Upper lobe of left lung (tissue), 6 donors: ENCODE results near the gene DEFB126. TPM values are rescaled to one million over a fixed set of nuclear protein-coding genes. Genes with fewer than 3 reads are reported as not detected.

ENCODE experiments used
- ATAC-seq, 2 donors: fragments of 200-7000 bp; cut with Tn5 transposase; one replicate each; pipeline ENCODE4 v1.9.1; 2022; ENCODE audit warnings: mild to moderate bottlenecking in 2 of 2, moderate library complexity in 2 of 2; ENCODE audit not compliant: low FRiP score in 2 of 2
- DNase-seq, 2 donors: peaks; one replicate each; pipeline ENCODE4 v3.0.0-alpha.2; 2019 to 2020
- H3K27ac ChIP-seq, 4 donors: fragments of 200-600 bp; sonication (generic); one replicate each; pipeline ENCODE4 v1.5.1; 2016 to 2019
- H3K27me3 ChIP-seq, 4 donors: fragments of 200-600 bp; sonication (generic); one replicate each; pipeline ENCODE4 v1.5.1; 2017 to 2019
- H3K36me3 ChIP-seq, 4 donors: fragments of 200-600 bp; sonication (generic); one replicate each; pipeline ENCODE4 v1.5.1; 2016 to 2019
- H3K4me1 ChIP-seq, 4 donors: fragments of 200-600 bp; sonication (generic); one replicate each; pipeline ENCODE4 v1.5.1; 2018 to 2019
- H3K4me3 ChIP-seq, 4 donors: fragments of 200-600 bp; sonication (generic); one replicate each; pipeline ENCODE4 v1.5.1; 2017 to 2019; ENCODE audit warnings: mild to moderate bottlenecking in 2 of 4, moderate library complexity in 1 of 4
- H3K9me3 ChIP-seq, 4 donors: fragments of 200-600 bp; sonication (generic); one replicate each; pipeline ENCODE4 v1.5.1; 2018 to 2019
- CTCF ChIP-seq, 6 experiments: fragments of 450-650 bp in 4 of 6; fragments of 200-600 bp in 2 of 6; sonication (generic) in 2 of 6; IDR thresholded peaks; one replicate each; pipeline ENCODE4 v1.5.1; 2016 to 2019; ENCODE audit warnings: antibody characterized with exemption in 6 of 6
- EP300 ChIP-seq, 4 donors: sonication (generic); formaldehyde crosslinking; IDR thresholded peaks; one replicate each; pipeline ENCODE4 v1.5.1; 2017; ENCODE audit warnings: antibody characterized with exemption in 4 of 4, control low read depth in 2 of 4
- POLR2A ChIP-seq, 4 donors: fragments of 450-650 bp; IDR thresholded peaks; one replicate each; pipeline ENCODE4 v1.5.1; 2016 to 2017; ENCODE audit warnings: antibody characterized with exemption in 4 of 4, mild to moderate bottlenecking in 2 of 4
- POLR2AphosphoS5 ChIP-seq, 2 donors: sonication (generic); formaldehyde crosslinking; IDR thresholded peaks; one replicate each; pipeline ENCODE4 v1.5.1; 2017; ENCODE audit warnings: antibody characterized with exemption in 2 of 2
- WGBS, 2 donors: methylation state at CpG; one replicate each; pipeline ENCODE4 v1.1.5; 2017 to 2018; 5-methylcytosine and 5-hydroxymethylcytosine counted together
- total RNA-seq, 6 donors: library from RNA; depleted of rRNA in 4 of 6; stranded (reverse); fragments of >200 nt in 4 of 6; gene quantifications; one replicate each; pipeline versions ENCODE4 v1.1.0 to v1.2.1, GENCODE V29; 2016 to 2021
- donor health status: DM: no; HTN: no; CAD: no; lungs with moderate emphysema.
- donor health status: DM: no; HTN: yes; CAD: no; lungs with severe emphysema.

Gene DEFB126
- total RNA-seq, 6 donors from 2014 or later, result not detected

- WGBS, 2 donors, result 71 to 81% methylated on average over 2 of the region's 2 CpGs
- TF ChIP-seq EP300 (IDR thresholded peaks at IDR 0.05), result no peak
- TF ChIP-seq CTCF (IDR thresholded peaks at IDR 0.05), result no peak
- TF ChIP-seq POLR2A (IDR thresholded peaks at IDR 0.05), result no peak
- TF ChIP-seq POLR2AphosphoS5 (IDR thresholded peaks at IDR 0.05), result no peak
Measured at GRCh38 chr20:145877-146276, 3.5 kb downstream of the DEFB126 start.

GRCh38 chr20:152131-152530 lies 9.7 kb downstream of the DEFB126 start:
- no peak overlapping the region for H3K4me3 ChIP-seq
- no peaks in the 10 kb centered on the region for H3K4me1 ChIP-seq
- no peaks in the 10 kb centered on the region for H3K27me3 ChIP-seq
- 73% methylated on average over 1 of the region's 1 CpG for WGBS, 2 donors
- no peak for DNase-seq
- no peak overlapping the region for H3K27ac ChIP-seq
- H3K9me3 ChIP-seq, result no peaks in the 10 kb centered on the region
- TF ChIP-seq EP300 (IDR thresholded peaks at IDR 0.05) (no peak), CTCF (IDR thresholded peaks at IDR 0.05) (no peak), POLR2AphosphoS5 (IDR thresholded peaks at IDR 0.05) (no peak), POLR2A (IDR thresholded peaks at IDR 0.05) (no peak)
- no peaks in the 10 kb centered on the region for H3K36me3 ChIP-seq
- ATAC-seq, result no peak

More at GRCh38 chr20:145877-146276, 3.5 kb downstream of the DEFB126 start:
- H3K4me3 ChIP-seq, result no peak overlapping the region
- no peaks in the 10 kb centered on the region for H3K27me3 ChIP-seq
- no peaks in the 10 kb centered on the region for H3K9me3 ChIP-seq
- no peaks in the 10 kb centered on the region for H3K36me3 ChIP-seq
- no peak for DNase-seq
- no peak for ATAC-seq
- no peaks in the 10 kb centered on the region for H3K4me1 ChIP-seq
- H3K27ac ChIP-seq, result no peak overlapping the region

GRCh38 chr20:157154-157553 lies 14.8 kb downstream of the DEFB126 start, which contains the start of gene DEFB127:
DEFB127 (plus strand) TSS chr20:157454; CDS start chr20:157545, 91 bp downstream.
- H3K4me3 ChIP-seq, result no peak within 1 kb of the TSS
- no peaks in the 10 kb centered on the region for H3K36me3 ChIP-seq
- ATAC-seq (no peak), DNase-seq (no peak)
- no peaks in the 10 kb centered on the region for H3K9me3 ChIP-seq
- no peaks in the 10 kb centered on the region for H3K27me3 ChIP-seq
- TF ChIP-seq POLR2AphosphoS5 (IDR thresholded peaks at IDR 0.05), result no peak
- TF ChIP-seq CTCF (IDR thresholded peaks at IDR 0.05), result no peak
- no peak for TF ChIP-seq POLR2A (IDR thresholded peaks at IDR 0.05)
- no peak within 1 kb of the TSS for H3K27ac ChIP-seq
- no peaks in the 10 kb centered on the region for H3K4me1 ChIP-seq
- 95 to 97% methylated on average over 5 of the region's 5 CpGs for WGBS, 2 donors

- ATAC-seq (no peak), DNase-seq (no peak)
- 53 to 54% methylated on average over 3 of the region's 3 CpGs for WGBS, 2 donors
- no peak for TF ChIP-seq EP300 (IDR thresholded peaks at IDR 0.05)
- no peak for TF ChIP-seq CTCF (IDR thresholded peaks at IDR 0.05)
- TF ChIP-seq POLR2A (IDR thresholded peaks at IDR 0.05), result no peak
- TF ChIP-seq POLR2AphosphoS5 (IDR thresholded peaks at IDR 0.05), result no peak
- no peaks in the 10 kb centered on the region for H3K36me3 ChIP-seq
- no peaks in the 10 kb centered on the region for H3K27me3 ChIP-seq
- H3K9me3 ChIP-seq, result no peaks in the 10 kb centered on the region
- H3K27ac ChIP-seq, result no peak overlapping the region
- H3K4me3 ChIP-seq, result no peak overlapping the region
- no peaks in the 10 kb centered on the region for H3K4me1 ChIP-seq
Measured at GRCh38 chr20:164618-165017, 22.2 kb downstream of the DEFB126 start.

- no peaks in the 10 kb centered on the region for H3K36me3 ChIP-seq
- no peaks in the 10 kb centered on the region for H3K27me3 ChIP-seq
- no peak for TF ChIP-seq POLR2AphosphoS5 (IDR thresholded peaks at IDR 0.05)
- TF ChIP-seq EP300 (IDR thresholded peaks at IDR 0.05), result no peak
- no peak for TF ChIP-seq POLR2A (IDR thresholded peaks at IDR 0.05)
- no peak for TF ChIP-seq CTCF (IDR thresholded peaks at IDR 0.05)
- H3K9me3 ChIP-seq, result no peaks in the 10 kb centered on the region
- no peak for ATAC-seq
- H3K4me1 ChIP-seq, result no peaks in the 10 kb centered on the region
- no peak for DNase-seq
- H3K27ac ChIP-seq, result no peak overlapping the region
- WGBS, 2 donors, result 81 to 83% methylated on average over 2 of the region's 2 CpGs
- no peak overlapping the region for H3K4me3 ChIP-seq
Measured at GRCh38 chr20:168876-169275, 26.5 kb downstream of the DEFB126 start.
